Keratinocyte (primary cell): Measurements from ENCODE around the gene NTSR1. TPM values are rescaled to one million over a fixed set of nuclear protein-coding genes. Genes with fewer than 3 reads are reported as not detected.

Source experiments
- DNase-seq: peaks from one replicate; pipeline ENCODE4 v3.0.0-alpha.2; 2011; ENCODE audit warnings: low read depth, missing footprints, low spot score
- FAIRE-seq: peaks from 2 replicates; lab custom pipeline; 2011; peaks lifted over from hg19 to GRCh38; lab: Jason Lieb, UNC
- H2AFZ ChIP-seq: 2 replicates; pipeline ENCODE4 v1.6.0; 2012; ENCODE audit warnings: low read length, control low read depth, inconsistent platforms; ENCODE audit not compliant: control insufficient read depth
- H3K27ac ChIP-seq: 2 replicates; pipeline ENCODE4 v1.5.1; 2011; ENCODE audit warnings: low read length; ENCODE audit not compliant: control insufficient read depth, insufficient read depth
- H3K27me3 ChIP-seq: 3 replicates; pipeline ENCODE4 v1.6.0; 2011; ENCODE audit warnings: low read length; ENCODE audit not compliant: control insufficient read depth, insufficient read depth; ENCODE audit errors: extremely low read depth
- H3K36me3 ChIP-seq, 2 experiments: 2 replicates in 1 of 2; 3 replicates in 1 of 2; pipeline ENCODE4 v1.5.1; 2011; ENCODE audit warnings: low read length in 2 of 2, mild to moderate bottlenecking in 1 of 2; ENCODE audit not compliant: control insufficient read depth in 2 of 2, insufficient read depth in 2 of 2; ENCODE audit errors: extremely low read depth in 1 of 2
- H3K4me1 ChIP-seq: 3 replicates; pipeline ENCODE4 v1.5.1; 2011; ENCODE audit warnings: low read length; ENCODE audit not compliant: control insufficient read depth, insufficient read depth; ENCODE audit errors: extremely low read depth
- H3K4me2 ChIP-seq: 3 replicates; pipeline ENCODE4 v1.6.0; 2011; ENCODE audit warnings: low read depth, low read length; ENCODE audit not compliant: control insufficient read depth, insufficient read depth; ENCODE audit errors: extremely low read depth
- H3K4me3 ChIP-seq, 3 experiments: fragments of 200-600 bp in 1 of 3; sonication (generic) in 1 of 3; 2 replicates in 2 of 3; 3 replicates in 1 of 3; pipeline ENCODE4 v1.5.1; 2011 to 2016; ENCODE audit warnings: low read length in 3 of 3, mild to moderate bottlenecking in 3 of 3, control low read depth in 2 of 3, inconsistent platforms in 1 of 3, low read depth in 1 of 3, mixed read lengths in 1 of 3, mixed run types in 1 of 3, moderate library complexity in 1 of 3; ENCODE audit not compliant: control insufficient read depth in 2 of 3, insufficient read depth in 2 of 3; ENCODE audit errors: extremely low read depth in 1 of 3
- H3K79me2 ChIP-seq: 2 replicates; pipeline ENCODE4 v1.6.0; 2012; ENCODE audit warnings: low read length; ENCODE audit not compliant: control insufficient read depth, insufficient read depth
- H3K9ac ChIP-seq: 3 replicates; pipeline ENCODE4 v1.6.0; 2011; ENCODE audit warnings: low read length; ENCODE audit not compliant: control insufficient read depth, insufficient read depth; ENCODE audit errors: extremely low read depth
- H3K9me1 ChIP-seq: 3 replicates; pipeline ENCODE4 v1.6.0; 2011; ENCODE audit warnings: low read length; ENCODE audit not compliant: control insufficient read depth, insufficient read depth; ENCODE audit errors: extremely low read depth
- H3K9me3 ChIP-seq: 2 replicates; pipeline ENCODE4 v1.5.1; 2012; ENCODE audit warnings: low read depth, low read length; ENCODE audit not compliant: control insufficient read depth
- H4K20me1 ChIP-seq: 3 replicates; pipeline ENCODE4 v1.6.0; 2011; ENCODE audit warnings: low read length; ENCODE audit not compliant: control insufficient read depth, insufficient read depth; ENCODE audit errors: extremely low read depth
- EZH2 ChIP-seq: IDR thresholded peaks from one replicate; pipeline ENCODE4 v1.6.1; 2012; ENCODE audit warnings: inconsistent platforms, mild to moderate bottlenecking, low read length, moderate library complexity
- dilution Hi-C: fragments of 300-500 bp; cut with MboI; formaldehyde crosslinking; loops from one replicate; pipeline ENCODE4 v1.7.0; 2020; ENCODE audit warnings: low sequenced_read_pairs; ENCODE audit not compliant: extremely low pct_ligation_motif_present
- polyA plus RNA-seq, 5 experiments: library from polyadenylated mRNA; depleted of rRNA in 3 of 5; stranded (reverse) in 3 of 5; stranded (forward) in 1 of 5; unstranded in 1 of 5; fragments of >200 nt; gene quantifications; 1 replicate in 1 of 5; 2 replicates in 3 of 5; 3 replicates in 1 of 5; pipeline versions ENCODE4 v1.2.1 to v1.2.3, GENCODE V29; 2011 to 2012; ENCODE audit warnings: missing spikeins in 2 of 5, low read depth in 1 of 5, low replicate concordance in 1 of 5
- TF ChIP-seq, protein P1 (sequence below), 3 experiments: IDR thresholded peaks in 1 of 3; conservative IDR thresholded peaks in 1 of 3; optimal IDR thresholded peaks in 1 of 3; 2 replicates in 2 of 3; 3 replicates in 1 of 3; pipeline versions ENCODE3 to v1.5.1; 2011; ENCODE audit warnings: low read length in 3 of 3, mild to moderate bottlenecking in 3 of 3, moderate library complexity in 2 of 3, control low read depth in 1 of 3, inconsistent platforms in 1 of 3; ENCODE audit not compliant: insufficient read depth in 2 of 3; ENCODE audit errors: extremely low read depth in 1 of 3

NTSR1 gene
- polyA plus RNA-seq, 1 donor (not counting 4 experiments of a cell fraction or from before 2014, with no cell fraction given): 0.55 TPM

DNA sequence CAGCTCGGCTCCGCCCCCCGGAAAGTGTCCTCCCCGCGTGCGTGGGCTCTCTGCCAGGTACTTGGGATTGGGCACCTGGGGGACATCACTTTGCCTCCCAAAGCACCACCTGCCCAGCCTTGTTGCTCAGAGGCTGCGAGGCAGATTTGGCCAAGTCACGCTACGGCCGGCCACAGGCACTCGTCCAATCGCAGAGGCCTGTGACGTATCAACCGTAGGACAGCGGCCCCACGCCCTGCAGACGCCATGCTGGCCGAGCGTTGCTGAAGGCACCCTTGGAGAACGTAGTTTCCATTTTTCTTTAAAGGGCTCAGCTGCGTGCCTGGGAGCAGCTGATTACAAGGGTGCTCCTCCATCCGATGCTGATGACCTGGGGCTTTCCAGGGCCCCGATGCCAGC is 3.1 kb downstream of the NTSR1 start:
- dilution Hi-C loops: no loop called here
- Histone ChIP-seq H3K27me3 (peaks cover 54% of the 10 kb centered on the region), H3K79me2 (peaks cover 3% of the 10 kb centered on the region)

DNA sequence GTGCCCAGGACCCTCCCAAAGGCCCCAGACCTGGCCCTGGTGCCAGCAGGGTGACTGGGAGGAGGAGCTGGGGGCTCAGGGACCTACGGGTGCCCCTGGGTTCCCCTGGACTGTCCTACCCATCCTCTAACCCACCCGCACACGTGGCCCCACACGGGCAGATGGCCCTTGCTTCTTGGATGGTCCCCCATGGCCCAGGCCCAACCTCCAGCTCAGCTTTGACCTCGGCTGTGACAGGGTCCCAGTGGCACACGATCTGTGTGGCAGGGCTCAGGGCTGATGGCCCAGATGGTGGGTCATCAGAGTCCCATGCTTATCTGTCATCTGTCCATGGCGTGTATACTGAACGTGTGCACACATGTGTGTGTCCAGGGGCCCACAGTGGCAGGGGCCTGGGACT is 4.0 kb downstream of the NTSR1 start:
- DNase-seq: no peak
- TF ChIP-seq EZH2: no peak
- TF ChIP-seq, protein P1, sequence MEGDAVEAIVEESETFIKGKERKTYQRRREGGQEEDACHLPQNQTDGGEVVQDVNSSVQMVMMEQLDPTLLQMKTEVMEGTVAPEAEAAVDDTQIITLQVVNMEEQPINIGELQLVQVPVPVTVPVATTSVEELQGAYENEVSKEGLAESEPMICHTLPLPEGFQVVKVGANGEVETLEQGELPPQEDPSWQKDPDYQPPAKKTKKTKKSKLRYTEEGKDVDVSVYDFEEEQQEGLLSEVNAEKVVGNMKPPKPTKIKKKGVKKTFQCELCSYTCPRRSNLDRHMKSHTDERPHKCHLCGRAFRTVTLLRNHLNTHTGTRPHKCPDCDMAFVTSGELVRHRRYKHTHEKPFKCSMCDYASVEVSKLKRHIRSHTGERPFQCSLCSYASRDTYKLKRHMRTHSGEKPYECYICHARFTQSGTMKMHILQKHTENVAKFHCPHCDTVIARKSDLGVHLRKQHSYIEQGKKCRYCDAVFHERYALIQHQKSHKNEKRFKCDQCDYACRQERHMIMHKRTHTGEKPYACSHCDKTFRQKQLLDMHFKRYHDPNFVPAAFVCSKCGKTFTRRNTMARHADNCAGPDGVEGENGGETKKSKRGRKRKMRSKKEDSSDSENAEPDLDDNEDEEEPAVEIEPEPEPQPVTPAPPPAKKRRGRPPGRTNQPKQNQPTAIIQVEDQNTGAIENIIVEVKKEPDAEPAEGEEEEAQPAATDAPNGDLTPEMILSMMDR (optimal IDR thresholded peaks at IDR 0.05 in 1 of 3, IDR thresholded peaks at IDR 0.05 in 1 of 3, conservative IDR thresholded peaks at IDR 0.05 in 1 of 3; ENCODE audit: extremely low read depth in 1 of 3, insufficient read depth in 2 of 3, low read length in 3 of 3): no peak
- Histone ChIP-seq H3K27me3 (peaks cover 59% of the 10 kb centered on the region), H3K27ac (no peak overlapping the region), H3K4me2 (no peak overlapping the region), H4K20me1 (no peaks in the 10 kb centered on the region), H3K4me3 (no peak overlapping the region), H3K36me3 (no peaks in the 10 kb centered on the region), H2AFZ (no peak overlapping the region), H3K4me1 (peaks cover 19% of the 10 kb centered on the region), H3K9me1 (peaks cover 2% of the 10 kb centered on the region), H3K79me2 (peaks cover 3% of the 10 kb centered on the region), H3K9ac (no peak overlapping the region), H3K9me3 (no peaks in the 10 kb centered on the region)
- dilution Hi-C loops: no loop called here
- FAIRE-seq: no peak

More for the DNA sequence above, 3.1 kb downstream of the NTSR1 start:
- TF ChIP-seq, protein P1 (optimal IDR thresholded peaks at IDR 0.05 in 1 of 3, IDR thresholded peaks at IDR 0.05 in 1 of 3, conservative IDR thresholded peaks at IDR 0.05 in 1 of 3; ENCODE audit: extremely low read depth in 1 of 3, insufficient read depth in 2 of 3, low read length in 3 of 3): no peak
- TF ChIP-seq EZH2: no peak
- peaks cover 20% of the 10 kb centered on the region for H3K4me1 ChIP-seq
- FAIRE-seq (no peak), DNase-seq (no peak)
- H4K20me1 ChIP-seq: no peaks in the 10 kb centered on the region
- no peaks in the 10 kb centered on the region for H3K9me3 ChIP-seq
- no peak overlapping the region for H3K4me2 ChIP-seq
- no peaks in the 10 kb centered on the region for H3K36me3 ChIP-seq
- H3K9ac ChIP-seq: no peak overlapping the region
- H3K9me1 ChIP-seq: no peaks in the 10 kb centered on the region
- no peak overlapping the region for H3K27ac ChIP-seq
- H2AFZ ChIP-seq: no peak overlapping the region
- H3K4me3 ChIP-seq: no peak overlapping the region
